Stimulated activated CD8-positive, alpha-beta memory T cell treated with anti-CD3 and anti-CD28 coated beads, Interleukin-7, amount 100 ng/mL, for 1 hour (primary cell): ENCODE results near the gene CYP2D6.
A peak's percentile ranks its signal among the peaks of the same experiment; 100 is the strongest.
"Not testable (repeated sequence)": the region's sequence is repeated elsewhere in the genome, so short reads cannot be mapped to it uniquely, and the experiment has no call there.

Experiments
- DNase-seq, 2 donors: peaks; one replicate each; pipeline ENCODE4 v3.0.0-alpha.2; 2020; ENCODE audit warnings: low read depth in 2 of 2

The CYP2D6 gene

DNA sequence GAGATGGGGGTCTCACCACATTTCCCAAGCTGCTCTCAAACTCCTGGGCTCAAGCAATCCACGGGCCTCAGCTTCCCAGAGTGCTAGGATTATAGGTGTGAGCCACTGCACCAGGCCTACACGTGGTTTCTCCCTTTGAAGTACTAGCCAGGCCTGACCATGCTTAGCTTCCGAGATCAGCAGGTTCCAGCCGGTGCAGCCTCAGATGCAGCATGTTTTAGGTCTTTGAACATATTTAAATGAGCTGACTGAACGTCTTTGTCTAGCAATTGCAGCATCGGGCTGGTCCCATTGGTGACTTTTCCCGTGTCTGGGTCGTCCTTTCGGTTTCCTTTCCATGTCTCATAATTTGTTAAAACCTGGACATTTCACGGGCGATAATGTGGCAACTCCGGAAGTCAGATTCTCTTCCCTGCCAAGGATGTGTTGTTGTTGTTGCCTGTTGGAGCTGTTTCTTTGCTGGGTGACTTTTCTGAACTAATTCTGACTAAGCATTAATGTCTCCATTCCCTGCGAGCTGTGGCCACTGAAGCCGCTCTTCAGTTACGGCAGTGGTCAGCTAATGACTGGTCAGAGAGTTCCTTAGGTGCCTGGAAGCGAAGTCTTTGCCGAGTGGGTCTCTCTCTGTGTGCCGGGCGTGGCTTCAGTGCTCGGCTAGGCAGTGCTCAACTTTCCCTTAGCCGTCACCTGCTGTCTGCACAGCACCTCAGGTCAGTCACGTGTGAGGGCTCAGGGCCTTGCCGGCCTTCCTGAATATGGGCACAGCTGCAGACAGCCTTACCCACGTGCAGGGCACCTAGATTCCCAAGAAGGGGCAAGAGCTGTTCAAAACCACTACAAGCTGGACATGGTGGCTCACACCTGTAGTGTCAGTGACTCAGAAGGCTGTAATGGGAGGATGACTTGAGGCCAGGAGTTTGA lies 3.8 kb upstream of the CYP2D6 start:
- no peak for DNase-seq

DNA sequence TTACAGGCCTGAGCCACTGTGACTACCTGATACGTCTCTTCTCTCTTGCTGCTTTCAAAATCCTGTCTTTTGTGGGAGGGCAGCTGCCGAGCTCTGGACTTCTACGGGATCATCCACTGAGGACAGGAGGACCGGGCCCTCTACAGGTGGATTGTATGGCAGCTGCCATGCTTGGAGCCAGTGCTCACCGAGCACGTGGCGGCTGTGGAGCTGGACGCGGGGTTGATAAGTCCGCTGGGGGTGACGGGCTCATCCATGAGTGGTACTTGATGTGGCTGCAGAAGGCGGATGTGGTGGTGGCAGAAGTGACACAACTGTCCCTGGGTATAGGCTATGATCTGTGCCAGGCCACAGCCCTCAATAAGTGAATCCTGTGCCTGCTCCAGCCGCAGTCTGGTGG lies 1.8 kb upstream of the CYP2D6 start:
- DNase-seq, result no peak

DNA sequence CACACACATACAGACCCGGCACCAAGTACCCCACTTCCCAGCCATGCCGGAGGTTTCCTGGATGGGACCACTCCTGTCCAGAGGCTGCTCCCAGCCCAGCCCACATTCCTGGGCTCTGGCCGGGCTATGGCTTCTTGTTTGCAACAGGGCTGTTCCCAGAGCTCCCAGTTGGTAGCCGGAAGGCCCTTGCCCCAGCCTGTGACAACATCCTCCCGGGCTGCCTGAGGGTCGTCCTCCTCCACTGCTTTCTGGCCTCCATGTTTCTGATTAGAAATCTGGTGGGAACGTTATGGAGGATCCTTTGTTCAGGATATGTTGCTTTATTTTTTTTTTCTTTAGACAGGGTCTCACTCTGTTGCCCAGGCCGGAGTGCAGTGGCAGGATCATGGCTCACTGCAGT lies 952 bp upstream of the CYP2D6 start:
- DNase-seq, result no peak

DNA sequence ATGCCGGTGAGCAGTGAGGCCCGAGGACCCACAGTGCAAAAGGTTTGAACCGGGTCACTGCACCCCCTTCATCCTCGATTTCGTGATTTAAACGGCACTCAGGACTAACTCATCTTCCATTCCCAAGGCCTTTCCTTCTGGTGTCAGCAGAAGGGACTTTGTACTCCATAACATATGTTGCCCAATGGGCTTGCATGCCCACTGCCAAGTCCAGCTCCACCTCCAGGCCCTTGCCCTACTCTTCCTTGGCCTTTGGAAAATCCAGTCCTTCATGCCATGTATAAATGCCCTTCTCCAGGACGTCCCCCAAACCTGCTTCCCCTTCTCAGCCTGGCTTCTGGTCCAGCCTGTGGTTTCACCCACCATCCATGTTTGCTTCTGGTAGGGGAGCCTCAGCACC lies 428 bp downstream of the CYP2D6 start:
- not testable (repeated sequence) for DNase-seq

DNA sequence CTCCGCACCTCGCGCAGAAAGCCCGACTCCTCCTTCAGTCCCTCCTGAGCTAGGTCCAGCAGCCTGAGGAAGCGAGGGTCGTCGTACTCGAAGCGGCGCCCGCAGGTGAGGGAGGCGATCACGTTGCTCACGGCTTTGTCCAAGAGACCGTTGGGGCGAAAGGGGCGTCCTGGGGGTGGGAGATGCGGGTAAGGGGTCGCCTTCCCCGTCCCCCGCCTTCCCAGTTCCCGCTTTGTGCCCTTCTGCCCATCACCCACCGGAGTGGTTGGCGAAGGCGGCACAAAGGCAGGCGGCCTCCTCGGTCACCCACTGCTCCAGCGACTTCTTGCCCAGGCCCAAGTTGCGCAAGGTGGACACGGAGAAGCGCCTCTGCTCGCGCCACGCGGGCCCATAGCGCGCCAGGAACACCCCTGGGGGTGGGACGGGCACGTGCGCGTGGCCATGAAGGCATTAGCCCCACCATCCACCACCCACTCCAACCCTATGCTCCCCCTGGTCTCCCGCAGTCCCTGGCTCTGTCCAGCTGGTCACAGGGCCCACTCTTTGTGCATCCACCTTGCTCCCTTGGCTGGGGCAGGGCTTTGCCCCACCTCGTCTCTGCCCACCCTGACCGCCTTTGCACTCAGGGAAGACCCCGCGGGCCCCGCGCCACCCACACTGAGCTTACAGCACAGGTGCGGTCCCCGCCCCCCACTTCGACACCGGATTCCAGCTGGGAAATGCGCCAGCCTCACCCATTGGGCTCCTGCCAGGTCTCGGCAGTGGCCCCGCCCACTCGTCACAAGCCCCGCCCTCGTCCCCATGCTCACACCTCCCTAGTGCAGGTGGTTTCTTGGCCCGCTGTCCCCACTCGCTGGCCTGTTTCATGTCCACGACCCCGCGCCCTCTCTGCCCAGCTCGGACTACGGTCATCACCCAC lies 1.6 kb downstream of the CYP2D6 start:
- DNase-seq, result not testable (repeated sequence)

DNA sequence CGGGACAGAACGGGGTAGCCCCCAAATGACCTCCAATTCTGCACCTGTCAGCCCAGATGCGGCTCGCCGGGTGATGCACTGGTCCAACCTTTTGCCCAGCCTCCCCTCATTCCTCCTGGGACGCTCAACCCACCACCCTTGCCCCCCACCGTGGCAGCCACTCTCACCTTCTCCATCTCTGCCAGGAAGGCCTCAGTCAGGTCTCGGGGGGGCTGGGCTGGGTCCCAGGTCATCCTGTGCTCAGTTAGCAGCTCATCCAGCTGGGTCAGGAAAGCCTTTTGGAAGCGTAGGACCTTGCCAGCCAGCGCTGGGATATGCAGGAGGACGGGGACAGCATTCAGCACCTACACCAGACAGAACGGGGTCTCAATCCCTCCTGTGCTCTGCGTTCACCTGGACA lies 2.6 kb downstream of the CYP2D6 start:
- DNase-seq, result not testable (repeated sequence)

DNA sequence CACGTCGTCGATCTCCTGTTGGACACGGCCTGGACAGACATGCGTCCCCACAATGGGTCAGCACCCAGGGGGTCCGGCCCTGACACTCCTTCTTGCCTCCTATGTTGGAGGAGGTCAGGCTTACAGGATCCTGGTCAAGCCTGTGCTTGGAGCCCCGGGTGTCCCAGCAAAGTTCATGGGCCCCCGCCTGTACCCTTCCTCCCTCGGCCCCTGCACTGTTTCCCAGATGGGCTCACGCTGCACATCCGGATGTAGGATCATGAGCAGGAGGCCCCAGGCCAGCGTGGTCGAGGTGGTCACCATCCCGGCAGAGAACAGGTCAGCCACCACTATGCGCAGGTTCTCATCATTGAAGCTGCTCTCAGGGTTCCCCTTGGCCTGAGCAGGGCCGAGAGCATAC lies 3.0 kb downstream of the CYP2D6 start:
- DNase-seq, result no peak

DNA sequence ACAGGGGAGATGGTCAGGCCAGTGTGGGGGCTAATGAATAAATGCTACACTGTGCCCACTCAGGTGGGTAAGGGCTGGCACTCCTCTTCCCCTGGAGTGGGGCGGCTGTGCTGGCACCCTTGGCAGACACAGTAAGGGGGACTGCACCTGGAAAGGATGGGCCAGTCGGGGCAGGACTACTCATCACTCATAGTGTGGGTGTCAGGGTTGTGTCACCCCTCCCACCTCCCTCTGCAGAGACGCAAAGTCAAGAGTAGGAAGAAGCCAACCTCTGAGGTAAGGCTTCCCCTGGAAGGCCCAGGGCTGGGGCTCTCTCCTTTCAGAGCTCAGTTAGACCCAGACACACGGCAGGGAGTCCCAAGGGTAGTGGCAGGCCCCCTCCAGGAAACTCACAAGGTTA lies 7.1 kb downstream of the CYP2D6 start:
- not testable (repeated sequence) for DNase-seq

DNA sequence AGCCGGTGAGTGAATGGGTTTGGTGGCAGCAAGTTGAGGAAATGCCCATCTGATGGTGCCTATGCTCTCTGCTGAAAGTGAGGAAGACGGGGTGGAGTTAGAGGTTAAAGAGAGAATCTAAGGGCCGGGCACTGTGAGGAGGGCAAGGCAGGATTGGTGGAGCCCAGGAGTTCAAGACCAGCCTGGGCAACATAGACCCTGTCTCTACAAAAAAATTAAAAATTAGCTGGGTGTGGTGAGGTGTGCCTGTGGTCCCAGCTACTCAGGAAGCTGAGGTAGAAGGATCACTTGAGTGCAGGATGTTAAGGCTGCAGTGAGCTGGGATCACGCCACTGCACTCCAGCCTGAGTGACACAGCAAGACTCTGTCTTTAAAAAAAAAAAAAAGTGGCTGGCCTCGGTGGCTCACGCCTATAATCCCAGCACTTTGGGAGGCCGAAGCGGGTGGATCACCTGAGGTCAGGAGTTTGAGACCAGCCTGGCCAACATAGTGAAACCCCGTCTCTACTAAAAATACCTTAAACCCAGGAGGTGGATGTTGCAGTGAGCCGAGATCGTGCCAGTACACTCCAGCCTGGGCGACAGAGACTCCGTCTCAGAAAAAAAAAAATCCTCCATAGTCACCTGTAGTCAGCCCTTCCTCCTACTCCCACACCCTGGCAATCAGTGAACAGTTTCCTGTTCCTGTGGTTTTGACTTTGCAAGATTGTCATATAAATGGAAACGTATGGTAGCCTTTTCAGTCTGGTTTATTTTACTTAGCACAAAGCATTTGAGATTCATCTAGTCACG lies 10.2 kb downstream of the CYP2D6 start:
- not testable (repeated sequence) for DNase-seq

DNA sequence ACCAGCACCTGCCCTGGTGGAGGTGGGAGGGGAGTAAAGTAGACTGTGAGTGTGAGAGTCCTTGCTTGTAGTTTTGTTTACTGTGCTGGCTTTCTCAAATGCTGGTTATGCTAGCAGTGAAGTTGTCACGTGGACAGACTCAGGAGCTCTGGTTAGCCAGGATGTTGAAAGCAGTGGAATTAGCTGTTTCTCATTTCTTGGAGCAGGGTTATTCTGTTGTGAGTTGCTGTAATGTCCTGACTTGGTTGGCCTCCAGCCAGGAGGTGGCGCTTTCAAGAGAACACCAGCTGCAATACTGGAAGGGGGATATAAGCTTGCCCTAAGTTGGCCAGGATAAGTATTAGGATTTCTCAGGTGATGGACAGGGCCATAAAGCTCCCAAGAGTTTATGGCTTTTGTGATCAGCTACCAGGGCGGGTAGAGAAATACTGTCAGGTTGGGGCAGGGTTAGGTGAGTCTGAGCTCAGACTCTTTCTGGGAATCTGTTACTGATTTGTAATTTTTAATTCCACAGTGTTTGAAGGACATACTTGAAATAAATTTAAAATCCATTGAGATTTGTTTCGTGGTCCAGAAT lies 13.7 kb downstream of the CYP2D6 start:
- no peak for DNase-seq

DNA sequence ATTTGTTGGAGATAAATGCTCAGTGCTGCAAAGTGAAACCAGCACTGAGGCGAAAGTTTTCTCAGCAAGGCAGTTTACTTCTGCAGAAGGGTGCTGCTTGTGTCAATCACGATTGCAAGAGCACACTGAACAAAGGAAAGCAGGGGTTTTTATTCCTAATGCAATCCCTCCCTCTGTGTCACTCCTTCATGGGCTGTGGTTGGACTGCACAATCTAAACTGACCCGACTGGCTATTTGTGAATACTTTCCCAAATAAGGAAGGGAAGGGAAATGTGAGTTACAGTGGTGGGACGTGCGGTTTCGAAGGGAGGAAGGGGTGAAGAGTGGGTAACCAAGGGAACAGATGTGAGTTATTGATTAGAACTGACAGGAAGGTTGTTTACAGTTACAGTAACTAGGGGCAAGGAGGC lies 15.2 kb downstream of the CYP2D6 start:
- DNase-seq, result not testable (repeated sequence)

DNA sequence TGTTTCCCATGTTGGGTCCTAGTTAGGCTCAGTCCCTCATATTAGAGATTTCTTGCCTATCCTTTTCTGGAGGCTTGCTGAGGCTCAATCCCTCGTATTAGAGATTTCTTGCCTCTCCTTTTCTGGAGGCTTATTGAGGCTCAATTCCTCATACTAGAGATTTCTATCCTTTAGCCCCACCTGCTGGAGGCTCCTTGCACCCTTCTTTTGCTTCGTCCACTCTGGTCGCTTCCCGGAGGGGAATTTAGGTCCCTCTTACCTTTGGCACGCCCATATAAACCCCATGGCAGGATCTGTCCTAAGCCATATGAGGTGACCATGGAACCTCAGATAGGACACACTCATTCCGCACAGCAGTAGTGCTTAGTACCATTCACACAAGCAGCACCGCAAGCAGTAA lies 15.9 kb downstream of the CYP2D6 start:
- no peak for DNase-seq

DNA sequence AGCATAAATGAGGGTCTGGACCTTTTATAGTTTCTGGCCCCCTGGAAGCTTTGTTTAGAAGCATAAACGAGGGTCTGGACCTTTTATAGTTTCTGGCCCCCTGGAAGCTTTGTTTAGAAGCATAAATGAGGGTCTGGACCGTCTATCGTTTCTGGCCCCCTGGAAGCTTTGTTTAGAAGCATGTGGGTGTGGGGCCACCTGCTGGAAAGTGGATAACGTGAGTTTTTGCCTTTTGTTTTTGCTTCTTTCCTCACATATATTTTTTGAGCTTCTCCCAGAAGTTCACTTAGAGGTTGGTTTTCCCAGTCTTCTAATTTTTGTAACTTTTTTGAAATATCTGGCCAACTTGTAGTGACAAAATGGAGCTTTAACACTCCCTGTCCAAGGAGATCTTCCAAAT lies 17.8 kb downstream of the CYP2D6 start:
- DNase-seq, result not testable (repeated sequence)

DNA sequence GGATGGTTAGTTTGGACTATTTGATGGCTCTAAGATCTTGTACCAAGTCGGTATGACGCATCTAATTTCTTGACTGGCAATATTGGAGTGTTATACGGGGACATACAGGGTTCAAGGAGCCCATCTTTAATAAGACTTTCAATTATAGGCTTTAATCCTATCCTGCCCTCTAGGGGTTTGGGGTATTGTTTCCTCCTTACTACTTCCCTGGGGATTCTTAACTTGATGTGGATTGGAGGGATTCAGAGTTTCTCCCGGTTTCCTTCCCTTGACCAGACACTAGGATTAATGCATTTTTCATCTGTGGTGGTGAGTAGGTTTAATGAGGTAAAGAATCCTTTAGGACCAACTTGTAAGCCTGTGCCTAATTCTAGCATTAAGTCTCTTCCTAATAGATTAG lies 18.8 kb downstream of the CYP2D6 start:
- DNase-seq, result no peak

DNA sequence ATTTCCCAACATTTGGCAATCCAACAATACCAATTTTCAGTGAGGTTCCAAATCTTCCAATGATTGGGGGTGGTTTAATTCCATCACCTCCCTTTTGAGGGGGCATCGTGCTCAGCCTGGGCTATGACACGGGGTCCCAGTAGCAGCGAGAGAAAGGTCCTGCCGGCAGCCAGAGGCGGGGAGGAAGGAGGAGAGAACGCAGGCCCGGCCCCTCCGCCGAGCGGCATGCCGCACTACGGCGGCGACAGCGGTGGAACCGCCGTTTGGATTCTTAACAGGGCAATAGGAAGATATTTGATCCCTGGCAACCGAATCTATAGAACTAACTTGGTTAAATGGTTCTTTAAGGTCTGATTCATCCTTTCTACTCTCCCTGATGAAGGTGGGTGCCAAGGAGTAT lies 21.8 kb downstream of the CYP2D6 start:
- DNase-seq, result no peak

DNA sequence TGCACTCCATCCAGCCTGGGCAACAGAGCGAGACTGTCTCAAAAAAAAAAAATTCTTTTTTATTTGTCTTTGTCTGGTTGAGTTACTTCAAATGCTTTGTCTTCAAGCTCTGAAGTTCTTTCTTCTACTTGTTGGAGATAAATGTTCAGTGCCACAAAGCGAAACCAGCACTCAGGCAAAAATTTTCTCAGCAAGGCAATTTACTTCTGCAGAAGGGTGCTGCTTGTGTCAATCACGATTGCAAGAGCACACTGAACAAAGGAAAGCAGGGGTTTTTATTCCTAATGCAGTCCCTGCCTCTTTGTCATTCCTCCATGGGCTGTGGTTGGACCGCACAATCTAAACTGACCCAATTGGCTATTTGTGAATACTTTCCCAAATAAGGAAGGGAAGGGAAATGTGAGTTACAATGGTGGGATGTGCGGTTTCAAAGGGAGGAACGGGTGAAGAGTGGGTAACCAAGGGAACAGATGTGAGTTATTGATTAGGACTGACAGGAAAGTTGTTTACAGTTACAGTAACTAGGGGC lies 26.2 kb downstream of the CYP2D6 start:
- not testable (repeated sequence) for DNase-seq

DNA sequence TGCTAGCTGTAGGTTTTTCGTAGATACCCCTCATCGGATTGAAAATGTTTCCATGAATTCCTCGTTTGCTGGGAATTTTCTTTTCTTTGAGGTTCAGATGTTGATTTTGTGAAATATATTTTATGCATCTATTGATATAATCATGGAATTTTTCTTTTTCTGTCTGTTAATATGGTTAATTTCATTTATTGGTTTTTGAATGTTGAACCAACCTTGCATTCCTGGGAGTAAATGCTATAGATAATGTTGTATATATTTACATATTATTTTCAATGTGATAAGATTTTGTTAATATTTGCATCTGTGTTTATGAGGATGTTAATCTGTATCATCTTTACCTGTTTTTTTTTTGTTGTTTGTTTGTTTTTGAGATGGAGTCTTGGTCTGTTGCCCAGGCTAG lies 29.4 kb downstream of the CYP2D6 start:
- DNase-seq, result no peak

DNA sequence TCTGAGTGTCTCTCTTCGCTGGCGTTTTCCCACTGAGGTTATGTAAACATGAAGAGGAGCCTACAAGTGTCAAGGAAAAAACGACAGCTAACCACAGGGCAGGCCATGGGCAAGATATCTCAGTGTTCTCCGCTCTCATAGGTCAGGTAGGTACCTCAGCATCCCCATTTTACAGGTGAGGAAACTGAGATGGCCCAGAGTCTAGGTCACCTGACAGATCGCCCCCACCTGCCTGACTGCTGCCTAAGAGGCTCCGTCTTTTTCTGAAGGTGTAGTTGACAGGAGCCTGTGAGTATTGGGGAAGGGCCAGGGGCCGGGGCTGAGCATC lies 39.2 kb downstream of the CYP2D6 start:
- DNase-seq, result no peak

DNA sequence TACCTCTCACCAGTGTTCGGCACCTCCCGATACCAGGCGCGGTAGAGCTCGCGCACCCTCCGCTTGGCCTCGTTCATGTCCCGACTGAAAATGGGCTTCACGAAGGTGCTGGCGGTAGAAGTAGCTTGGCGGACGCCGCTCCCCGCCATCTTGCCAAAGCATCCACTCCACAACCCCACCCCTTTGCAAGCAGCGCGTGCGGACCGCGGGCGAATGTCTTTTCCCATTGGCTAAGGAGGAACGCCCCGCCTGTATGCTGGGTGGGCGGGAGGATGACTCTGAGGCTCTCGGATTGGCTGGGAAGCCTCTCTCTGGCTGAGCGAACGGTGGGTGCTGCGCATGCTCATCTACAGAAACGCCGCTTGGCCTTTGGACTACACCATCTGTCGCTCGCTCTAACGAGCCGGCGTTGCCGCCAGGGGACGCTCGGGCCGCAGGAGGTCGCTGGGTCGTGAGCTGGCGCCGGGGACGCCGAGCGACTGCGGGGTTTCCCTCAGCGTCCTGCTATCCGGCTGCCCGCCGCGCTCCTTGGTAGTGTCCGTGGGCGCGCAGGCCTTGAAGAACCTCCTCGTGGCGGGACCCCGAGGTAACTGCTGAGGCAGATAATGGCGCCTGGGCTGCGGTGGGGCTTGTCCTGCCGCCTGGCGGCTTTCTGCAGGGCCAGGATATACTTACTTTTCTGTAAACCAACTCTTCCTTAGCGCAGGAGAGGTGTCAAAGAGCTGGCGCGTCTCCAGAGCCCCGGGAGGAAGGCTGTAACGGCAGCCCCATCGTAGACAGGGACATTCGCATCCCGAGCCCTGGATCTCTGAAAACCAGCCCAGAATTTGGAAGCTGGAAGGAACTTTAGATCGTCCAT lies 39.8 kb downstream of the CYP2D6 start, which contains the start of gene NDUFA6:
Gene NDUFA6, minus strand, starts transcription at position 177 of the 859 bp plus-strand sequence. Its CDS starts 28 bp downstream, at position 149.
- DNase-seq, result peak; percentile 93

DNA sequence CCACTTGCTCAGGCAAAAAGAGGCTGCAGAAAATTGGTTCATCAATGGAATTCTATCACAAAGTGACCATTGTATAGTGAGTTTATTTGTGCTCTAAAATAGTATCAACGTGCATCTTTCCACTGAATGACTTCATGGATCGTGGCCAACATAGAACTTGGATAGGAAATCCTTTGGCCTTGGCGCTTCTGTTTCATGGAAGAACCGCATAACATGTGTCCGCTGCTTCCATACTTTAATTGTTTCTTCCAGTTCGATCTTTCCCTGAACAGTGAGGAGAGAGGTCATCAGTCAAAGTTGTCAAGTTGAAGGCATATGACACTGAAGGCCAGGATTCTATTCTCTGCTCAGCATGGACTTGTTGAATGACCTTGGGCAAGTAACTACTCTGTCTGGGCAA lies 44.6 kb downstream of the CYP2D6 start:
- no peak for DNase-seq
